Measurements from ENCODE around the gene DST.
"Not testable (repeated sequence)": the region's sequence is repeated elsewhere in the genome, so short reads cannot be mapped to it uniquely, and the experiment has no call there.

DST gene

GRCh38 chr6:56514395-56514794, 128.3 kb downstream of the DST start:
- no peak for DNase-seq

GRCh38 chr6:56513631-56514030, 129.1 kb downstream of the DST start:
- DNase-seq = no peak

- DNase-seq = no peak
These were observed 131.1 kb downstream of the DST start for GRCh38 chr6:56511591-56511990.

- DNase-seq = no peak
These were observed 131.6 kb downstream of the DST start for GRCh38 chr6:56510984-56511531.

- DNase-seq = no peak
These were observed 133.7 kb downstream of the DST start for GRCh38 chr6:56509031-56509430.

GRCh38 chr6:56507517-56507916, 135.2 kb downstream of the DST start:
- DNase-seq = no peak

- DNase-seq = no peak
These were observed 137.0 kb downstream of the DST start for GRCh38 chr6:56505512-56506260.

- DNase-seq = no peak
These were observed 140.7 kb downstream of the DST start for GRCh38 chr6:56501993-56502392.

GRCh38 chr6:56499095-56499494, 143.6 kb downstream of the DST start:
- no peak for DNase-seq

- DNase-seq = no peak
These were observed 145.0 kb downstream of the DST start for GRCh38 chr6:56497691-56498090.

- no peak for DNase-seq
These were observed 145.4 kb downstream of the DST start for GRCh38 chr6:56497240-56497639.

GRCh38 chr6:56496650-56497049, 146.0 kb downstream of the DST start:
- DNase-seq = not testable (repeated sequence)

- DNase-seq = no peak
These were observed 147.0 kb downstream of the DST start for GRCh38 chr6:56495654-56496053.

- no peak for DNase-seq
These were observed 150.9 kb downstream of the DST start for GRCh38 chr6:56491606-56492328.

- DNase-seq = no peak
These were observed 151.7 kb downstream of the DST start for GRCh38 chr6:56490993-56491392.

GRCh38 chr6:56489559-56489958, 153.1 kb downstream of the DST start:
- no peak for DNase-seq

- DNase-seq = no peak
These were observed 154.4 kb downstream of the DST start for GRCh38 chr6:56488281-56488680.

GRCh38 chr6:56486681-56487080, 156.0 kb downstream of the DST start:
- DNase-seq = no peak

GRCh38 chr6:56484669-56485068, 158.0 kb downstream of the DST start:
- DNase-seq = no peak

GRCh38 chr6:56483929-56484328, 158.8 kb downstream of the DST start:
- no peak for DNase-seq

- no peak for DNase-seq
These were observed 160.2 kb downstream of the DST start for GRCh38 chr6:56482525-56482924.

GRCh38 chr6:56481957-56482356, 160.7 kb downstream of the DST start:
- DNase-seq = no peak

GRCh38 chr6:56480654-56481337, 161.9 kb downstream of the DST start:
- DNase-seq = no peak

GRCh38 chr6:56480246-56480645, 162.4 kb downstream of the DST start:
- no peak for DNase-seq

All from GOT3 (cell line).